ENCODE data around the gene REEP1. TPM values are rescaled to one million over a fixed set of nuclear protein-coding genes. Genes with fewer than 3 reads are reported as not detected.

Gene REEP1
- total RNA-seq, 4 donors from 2014 or later = 0.39 to 3.3 (median 1.7) TPM

DNA sequence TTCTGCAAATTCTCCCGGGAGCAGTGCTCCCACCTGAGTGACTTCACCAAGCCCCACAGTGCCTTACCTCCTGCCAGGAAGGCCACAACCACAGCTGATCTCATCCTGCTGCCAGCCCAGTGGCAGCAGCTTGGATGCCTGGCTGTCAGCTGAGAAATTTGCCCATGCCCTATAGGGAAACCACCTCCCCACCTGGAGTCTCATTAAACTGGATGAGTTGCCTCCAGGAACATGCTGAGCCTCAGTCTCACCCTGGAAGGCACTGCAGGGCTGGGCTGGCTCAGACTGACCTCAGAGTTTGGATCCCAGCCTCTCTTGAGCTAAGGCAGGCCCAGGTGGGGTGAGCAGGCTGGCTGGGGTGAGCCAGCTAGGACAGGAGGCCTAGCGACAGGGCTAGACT, 23.3 kb downstream of the REEP1 start:
- no peak overlapping the region for H3K27ac ChIP-seq
- 83 to 100% methylated on average over 2 of the region's 2 CpGs for WGBS, 2 donors
- H3K27me3 ChIP-seq = no peaks in the 10 kb centered on the region
- H3K9me3 ChIP-seq = no peaks in the 10 kb centered on the region
- no peak for TF ChIP-seq POLR2A (IDR thresholded peaks at IDR 0.05)
- no peaks in the 10 kb centered on the region for H3K36me3 ChIP-seq
- DNase-seq (ENCODE audit: low spot score in 2 of 2) = no peak
- H3K4me1 ChIP-seq = no peaks in the 10 kb centered on the region
- no peak overlapping the region for H3K4me3 ChIP-seq

DNA sequence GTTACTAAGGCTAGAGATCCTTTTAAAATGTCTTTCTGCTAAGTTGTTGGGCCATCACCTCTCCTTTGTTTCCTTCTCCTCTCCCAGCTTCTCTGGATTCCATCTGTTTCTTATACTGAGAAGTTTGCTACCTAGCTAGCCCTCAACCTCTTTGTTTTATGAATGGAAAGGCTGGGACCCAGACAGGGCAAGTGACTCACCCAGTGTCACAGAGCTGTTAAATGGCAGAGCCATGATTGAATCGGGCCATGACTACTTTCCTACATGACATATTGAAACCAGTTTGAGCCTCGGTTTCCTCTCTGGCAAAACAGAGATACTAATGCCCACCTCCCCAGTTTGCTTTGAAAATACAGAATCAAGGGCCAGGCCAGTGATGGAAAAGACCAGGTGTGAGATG, 24.1 kb downstream of the REEP1 start:
- H3K9me3 ChIP-seq = no peaks in the 10 kb centered on the region
- TF ChIP-seq, protein P1, sequence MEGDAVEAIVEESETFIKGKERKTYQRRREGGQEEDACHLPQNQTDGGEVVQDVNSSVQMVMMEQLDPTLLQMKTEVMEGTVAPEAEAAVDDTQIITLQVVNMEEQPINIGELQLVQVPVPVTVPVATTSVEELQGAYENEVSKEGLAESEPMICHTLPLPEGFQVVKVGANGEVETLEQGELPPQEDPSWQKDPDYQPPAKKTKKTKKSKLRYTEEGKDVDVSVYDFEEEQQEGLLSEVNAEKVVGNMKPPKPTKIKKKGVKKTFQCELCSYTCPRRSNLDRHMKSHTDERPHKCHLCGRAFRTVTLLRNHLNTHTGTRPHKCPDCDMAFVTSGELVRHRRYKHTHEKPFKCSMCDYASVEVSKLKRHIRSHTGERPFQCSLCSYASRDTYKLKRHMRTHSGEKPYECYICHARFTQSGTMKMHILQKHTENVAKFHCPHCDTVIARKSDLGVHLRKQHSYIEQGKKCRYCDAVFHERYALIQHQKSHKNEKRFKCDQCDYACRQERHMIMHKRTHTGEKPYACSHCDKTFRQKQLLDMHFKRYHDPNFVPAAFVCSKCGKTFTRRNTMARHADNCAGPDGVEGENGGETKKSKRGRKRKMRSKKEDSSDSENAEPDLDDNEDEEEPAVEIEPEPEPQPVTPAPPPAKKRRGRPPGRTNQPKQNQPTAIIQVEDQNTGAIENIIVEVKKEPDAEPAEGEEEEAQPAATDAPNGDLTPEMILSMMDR (IDR thresholded peaks at IDR 0.05) = no peak
- TF ChIP-seq POLR2A (IDR thresholded peaks at IDR 0.05) = no peak
- no peak overlapping the region for H3K4me3 ChIP-seq
- no peak for DNase-seq (ENCODE audit: low spot score in 2 of 2)
- H3K36me3 ChIP-seq = no peaks in the 10 kb centered on the region
- WGBS, 2 donors = 90 to 96% methylated on average over 2 of the region's 2 CpGs
- no peak overlapping the region for H3K27ac ChIP-seq
- H3K4me1 ChIP-seq = no peaks in the 10 kb centered on the region
- H3K27me3 ChIP-seq = no peaks in the 10 kb centered on the region

DNA sequence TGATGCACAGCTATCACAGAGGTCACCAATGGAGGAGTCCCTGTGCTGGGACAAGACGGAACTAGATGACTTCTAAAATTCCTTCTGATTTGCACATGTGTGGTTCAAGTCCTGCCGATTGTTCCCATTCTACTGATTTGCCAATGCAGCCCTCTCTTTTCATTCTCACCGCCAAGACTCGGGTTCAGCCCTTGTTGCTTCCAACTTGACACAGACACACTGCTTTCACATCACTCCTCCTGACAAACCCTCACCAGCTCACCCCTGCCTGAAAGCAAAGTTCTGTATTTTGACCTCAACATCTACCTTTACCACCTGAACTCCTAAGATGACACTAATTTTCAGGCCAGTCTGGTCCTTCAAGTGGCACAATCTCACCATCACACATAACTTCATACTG, 25.5 kb downstream of the REEP1 start:
- H3K4me1 ChIP-seq = no peaks in the 10 kb centered on the region
- WGBS, 2 donors = 88 to 92% methylated on average over 4 of the region's 4 CpGs
- H3K27ac ChIP-seq = no peak overlapping the region

DNA sequence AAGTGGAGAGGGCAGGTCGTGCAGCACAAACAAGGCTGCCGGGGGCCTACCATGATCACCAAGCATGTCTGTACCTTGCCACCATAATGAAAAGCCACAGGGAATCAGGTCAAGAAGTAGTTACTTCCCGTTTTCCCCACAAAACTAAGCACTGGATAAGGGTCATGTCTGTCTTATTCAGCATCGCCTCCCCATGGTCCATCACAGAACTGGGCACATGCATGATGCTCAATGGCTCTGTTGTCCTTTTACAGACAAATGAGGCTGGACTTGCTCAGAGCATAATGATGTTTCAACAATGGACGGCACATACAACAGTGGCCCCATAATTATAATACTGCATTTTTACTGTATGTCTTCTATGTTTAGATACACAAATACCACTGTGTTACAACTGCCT, 27.5 kb downstream of the REEP1 start:
- DNase-seq (ENCODE audit: low spot score in 2 of 2) = no peak
- H3K4me1 ChIP-seq = no peaks in the 10 kb centered on the region
- H3K27me3 ChIP-seq = no peaks in the 10 kb centered on the region
- WGBS, 2 donors = 79 to 82% methylated on average over 5 of the region's 5 CpGs
- H3K36me3 ChIP-seq = no peaks in the 10 kb centered on the region
- H3K4me3 ChIP-seq = no peak overlapping the region
- TF ChIP-seq EP300 (IDR thresholded peaks at IDR 0.05) = no peak
- no peak for TF ChIP-seq POLR2A (IDR thresholded peaks at IDR 0.05)
- TF ChIP-seq, protein P1 (IDR thresholded peaks at IDR 0.05) = no peak
- no peaks in the 10 kb centered on the region for H3K9me3 ChIP-seq
- no peak overlapping the region for H3K27ac ChIP-seq

More for the DNA sequence above, 25.5 kb downstream of the REEP1 start:
- Histone ChIP-seq H3K27me3 (no peaks in the 10 kb centered on the region), H3K4me3 (no peak overlapping the region), H3K9me3 (no peaks in the 10 kb centered on the region), H3K36me3 (no peaks in the 10 kb centered on the region)
- TF ChIP-seq, protein P1 (IDR thresholded peaks at IDR 0.05) = no peak
- TF ChIP-seq POLR2A (IDR thresholded peaks at IDR 0.05) (no peak), EP300 (IDR thresholded peaks at IDR 0.05) (no peak)
- DNase-seq (ENCODE audit: low spot score in 2 of 2) = no peak

DNA sequence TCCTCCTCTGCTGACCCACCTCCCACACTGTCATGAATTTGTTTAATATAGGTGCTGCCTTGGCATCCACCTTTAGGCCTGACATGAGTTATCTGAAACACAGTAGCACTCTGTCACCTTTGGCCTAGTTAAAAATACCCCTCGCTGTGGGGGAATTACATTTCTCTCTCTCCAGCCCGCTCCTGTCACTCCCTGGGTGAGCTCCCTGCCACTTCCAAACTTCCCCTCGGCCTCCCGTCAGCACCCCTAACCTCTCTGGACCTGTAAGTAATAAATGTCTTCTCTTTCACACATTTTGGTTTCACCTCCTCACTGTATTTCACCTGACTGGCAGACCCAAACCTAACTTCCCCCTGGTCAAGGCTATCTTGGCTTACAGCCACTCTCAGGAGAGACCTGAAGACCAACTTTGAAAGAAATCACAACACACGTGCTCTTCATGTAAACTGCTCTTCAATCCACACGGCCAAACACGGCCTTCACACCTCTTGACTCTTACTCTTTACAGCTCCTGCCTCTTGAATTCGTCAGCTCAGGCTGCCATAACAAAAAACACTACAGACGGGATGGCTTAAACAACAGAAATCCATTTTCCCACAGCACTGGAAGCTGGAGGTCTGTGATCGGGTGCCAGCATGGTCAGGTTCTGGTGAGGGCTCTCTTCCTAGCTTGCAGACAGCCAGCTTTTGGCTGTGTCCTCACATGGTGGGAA, 28.3 kb downstream of the REEP1 start:
- Histone ChIP-seq H3K36me3 (no peaks in the 10 kb centered on the region), H3K4me1 (no peaks in the 10 kb centered on the region), H3K27ac (no peak overlapping the region), H3K9me3 (no peaks in the 10 kb centered on the region), H3K27me3 (no peaks in the 10 kb centered on the region), H3K4me3 (no peak overlapping the region)
- no peak for DNase-seq (ENCODE audit: low spot score in 2 of 2)
- no peak for TF ChIP-seq EP300 (IDR thresholded peaks at IDR 0.05)
- TF ChIP-seq POLR2A (IDR thresholded peaks at IDR 0.05) = no peak
- TF ChIP-seq, protein P1 (IDR thresholded peaks at IDR 0.05) = no peak
- WGBS, 2 donors = 89 to 95% methylated on average over 10 of the region's 10 CpGs
